Cerebellar nuclear complex (tissue), 1 donor: ENCODE results near the gene THSD8.

Experiments
- DNase-seq, 2 experiments: peaks; one replicate each; lab custom pipeline; 2025; lab: John Stamatoyannopoulos, UW

The THSD8 gene

GRCh38 chr19:12801466-12802266 lies at the start of gene THSD8, which contains the start of gene PRDX2:
Gene THSD8, plus strand, starts transcription at chr19:12802069. Its CDS starts 3 bp downstream, at chr19:12802072.
Gene PRDX2, minus strand, starts transcription at chr19:12801800. Its CDS starts 539 bp downstream, at chr19:12801261.
- peak in 1 of 2 experiments; percentile 59 for DNase-seq

GRCh38 chr19:12754465-12755196 lies 47.2 kb upstream of the THSD8 start:
- DNase-seq = no peak

- DNase-seq = no peak
These were observed 45.6 kb upstream of the THSD8 start for GRCh38 chr19:12756150-12756883.

- DNase-seq = no peak
These were observed 44.2 kb upstream of the THSD8 start for GRCh38 chr19:12757544-12758274.

GRCh38 chr19:12759686-12760085 lies 42.2 kb upstream of the THSD8 start:
- DNase-seq = no peak

- no peak for DNase-seq
These were observed 38.8 kb upstream of the THSD8 start for GRCh38 chr19:12763100-12763499.

- DNase-seq = no peak
These were observed 37.2 kb upstream of the THSD8 start for GRCh38 chr19:12764698-12765097.

- DNase-seq = no peak
These were observed 35.8 kb upstream of the THSD8 start for GRCh38 chr19:12766051-12766521.

- DNase-seq = no peak
These were observed 34.7 kb upstream of the THSD8 start for GRCh38 chr19:12767150-12767549.

GRCh38 chr19:12767666-12768065 lies 34.2 kb upstream of the THSD8 start:
- DNase-seq = no peak

- DNase-seq = no peak
These were observed 32.2 kb upstream of the THSD8 start for GRCh38 chr19:12769689-12770088.

GRCh38 chr19:12770922-12771321 lies 30.9 kb upstream of the THSD8 start:
- DNase-seq = no peak

GRCh38 chr19:12772323-12772722 lies 29.5 kb upstream of the THSD8 start:
- DNase-seq = no peak

GRCh38 chr19:12773571-12773970 lies 28.3 kb upstream of the THSD8 start:
- no peak for DNase-seq

- DNase-seq = peak in 1 of 2 experiments; percentile 33
These were observed 27.0 kb upstream of the THSD8 start, which contains the start of gene HOOK2 for GRCh38 chr19:12774588-12775555. Gene HOOK2, minus strand, starts transcription at chr19:12775552. Its CDS starts 103 bp downstream, at chr19:12775449.

- peak in 1 of 2 experiments; percentile 33 for DNase-seq
These were observed 24.5 kb upstream of the THSD8 start for GRCh38 chr19:12777217-12778016.

- DNase-seq = no peak
These were observed 23.6 kb upstream of the THSD8 start for GRCh38 chr19:12778017-12778904.

GRCh38 chr19:12778905-12779161 lies 23.0 kb upstream of the THSD8 start:
- no peak for DNase-seq
